Smooth muscle cell (in vitro differentiated cells): Measurements from ENCODE around the gene CCT6B. TPM values are rescaled to one million over a fixed set of nuclear protein-coding genes. Genes with fewer than 3 reads are reported as not detected.

ENCODE experiments used
- DNase-seq: peaks from one replicate; lab custom pipeline; 2025; ENCODE audit not compliant: unreplicated experiment; lab: John Stamatoyannopoulos, UW
- H2AFZ ChIP-seq: fragments of 200-600 bp; sonication (generic); 2 replicates; pipeline ENCODE4 v1.6.0; 2016; ENCODE audit warnings: antibody characterized with exemption, low read depth, mild to moderate bottlenecking
- H3F3A ChIP-seq: fragments of 200-600 bp; sonication (generic); 2 replicates; pipeline ENCODE4 v1.6.0; 2017; ENCODE audit warnings: antibody characterized with exemption, low read depth
- H3K27ac ChIP-seq: fragments of 200-600 bp; sonication (generic); 2 replicates; pipeline ENCODE4 v1.5.1; 2016; ENCODE audit warnings: low read depth, mild to moderate bottlenecking
- H3K27me3 ChIP-seq: fragments of 200-600 bp; sonication (generic); 2 replicates; pipeline ENCODE4 v1.6.1; 2016; ENCODE audit warnings: low read depth, mild to moderate bottlenecking
- H3K36me3 ChIP-seq: fragments of 200-600 bp; sonication (generic); 2 replicates; pipeline ENCODE4 v1.5.1; 2016; ENCODE audit warnings: low read depth
- H3K4me1 ChIP-seq: fragments of 200-600 bp; sonication (generic); 2 replicates; pipeline ENCODE4 v1.5.1; 2016; ENCODE audit warnings: low read depth
- H3K4me2 ChIP-seq: fragments of 200-600 bp; sonication (generic); 2 replicates; pipeline ENCODE4 v1.6.0; 2016; ENCODE audit warnings: mild to moderate bottlenecking
- H3K4me3 ChIP-seq: fragments of 200-600 bp; sonication (generic); 2 replicates; pipeline ENCODE4 v1.5.1; 2016; ENCODE audit warnings: mild to moderate bottlenecking
- H3K79me2 ChIP-seq: fragments of 200-600 bp; sonication (generic); 2 replicates; pipeline ENCODE4 v1.6.0; 2016; ENCODE audit warnings: low read depth, mild to moderate bottlenecking
- H3K9ac ChIP-seq: fragments of 200-600 bp; sonication (generic); 2 replicates; pipeline ENCODE4 v1.6.0; 2016; ENCODE audit warnings: low read depth
- H3K9me3 ChIP-seq: fragments of 200-600 bp; sonication (generic); replicated peaks from 2 replicates; pipeline ENCODE4 v1.5.1; 2016; ENCODE audit warnings: low read depth
- H4K20me1 ChIP-seq: fragments of 200-600 bp; sonication (generic); 2 replicates; pipeline ENCODE4 v1.6.0; 2016; ENCODE audit warnings: low read depth
- CTCF ChIP-seq: fragments of 200-600 bp; sonication (generic); IDR thresholded peaks from 2 replicates; pipeline ENCODE4 v1.5.1; 2017; ENCODE audit warnings: borderline replicate concordance, mild to moderate bottlenecking, antibody characterized with exemption; ENCODE audit not compliant: insufficient read depth, poor library complexity, severe bottlenecking
- WGBS: methylation state at CpG from one replicate; pipeline ENCODE4 v1.1.7; 2016; ENCODE audit warnings: low lambda C conversion rate; 5-methylcytosine and 5-hydroxymethylcytosine counted together
- polyA plus RNA-seq: library from polyadenylated mRNA; unstranded; fragments of >200 nt; fragmentation: Nextera tagmentation; extraction: Ambion mirVana; gene quantifications from 2 replicates; pipeline ENCODE4 v1.2.1, GENCODE V29; 2016
- total RNA-seq: library from RNA; depleted of rRNA; stranded (reverse); fragments of >200 nt; gene quantifications from 2 replicates; pipeline ENCODE4 v1.2.3, GENCODE V29; 2014

Gene CCT6B
- total and polyA plus RNA-seq, 2 experiments from 2014 or later, result 1.5 to 1.6 TPM

- H3K9me3 ChIP-seq, result no peaks in the 10 kb centered on the region
- no peak overlapping the region for H3K4me3 ChIP-seq
- no peak for TF ChIP-seq CTCF
- no peaks in the 10 kb centered on the region for H4K20me1 ChIP-seq
- no peak overlapping the region for H2AFZ ChIP-seq
- 93% methylated on average over 2 of the region's 2 CpGs for WGBS
- H3K79me2 ChIP-seq, result peaks cover 26% of the 10 kb centered on the region
- H3F3A ChIP-seq, result no peaks in the 10 kb centered on the region
- H3K4me1 ChIP-seq, result no peaks in the 10 kb centered on the region
- H3K27me3 ChIP-seq, result no peaks in the 10 kb centered on the region
- no peak overlapping the region for H3K4me2 ChIP-seq
- no peaks in the 10 kb centered on the region for H3K36me3 ChIP-seq
- H3K27ac ChIP-seq, result no peak overlapping the region
- H3K9ac ChIP-seq, result no peak overlapping the region
- DNase-seq, result no peak
Observed at GRCh38 chr17:34988644-34989043, 27.4 kb upstream of the CCT6B start.

- Histone ChIP-seq H3K79me2 (peaks cover 40% of the 10 kb centered on the region), H3F3A (no peaks in the 10 kb centered on the region), H3K9me3 (no peaks in the 10 kb centered on the region), H3K27ac (no peak overlapping the region), H3K4me3 (no peak overlapping the region), H3K27me3 (no peaks in the 10 kb centered on the region), H2AFZ (no peak overlapping the region), H3K4me2 (no peak overlapping the region), H3K4me1 (no peaks in the 10 kb centered on the region), H4K20me1 (no peaks in the 10 kb centered on the region), H3K36me3 (no peaks in the 10 kb centered on the region), H3K9ac (no peak overlapping the region)
- WGBS, result 94% methylated on average over 2 of the region's 2 CpGs
- no peak for DNase-seq
- TF ChIP-seq CTCF, result no peak
Observed at GRCh38 chr17:34987232-34987631, 26.0 kb upstream of the CCT6B start.

GRCh38 chr17:34981538-34982241 lies 20.4 kb upstream of the CCT6B start:
- H3K27ac ChIP-seq, result peak overlapping the region; percentile 98
- WGBS, result 27% methylated on average over 8 of the region's 8 CpGs
- peaks cover 36% of the 10 kb centered on the region for H3K79me2 ChIP-seq
- H3K4me3 ChIP-seq, result peak overlapping the region; percentile 88
- H3K9me3 ChIP-seq, result no peaks in the 10 kb centered on the region
- H3K27me3 ChIP-seq, result no peaks in the 10 kb centered on the region
- H3F3A ChIP-seq, result no peaks in the 10 kb centered on the region
- peak overlapping the region; percentile 90 for H3K4me2 ChIP-seq
- H3K4me1 ChIP-seq, result peaks cover 17% of the 10 kb centered on the region
- H3K9ac ChIP-seq, result peak overlapping the region; percentile 99
- DNase-seq, result no peak
- TF ChIP-seq CTCF, result no peak
- no peak overlapping the region for H2AFZ ChIP-seq
- no peaks in the 10 kb centered on the region for H4K20me1 ChIP-seq
- no peaks in the 10 kb centered on the region for H3K36me3 ChIP-seq
